Neural progenitor cell (in vitro differentiated cells): ENCODE results near the gene STX2. TPM values are rescaled to one million over a fixed set of nuclear protein-coding genes. Genes with fewer than 3 reads are reported as not detected.

ENCODE experiments used
- DNase-seq: peaks from one replicate; pipeline ENCODE4 v3.0.0-alpha.2; 2016; ENCODE audit warnings: low spot score
- H2AFZ ChIP-seq: fragments of 200-600 bp; sonication (generic); replicated peaks from 2 replicates; pipeline ENCODE4 v1.6.1; 2016; ENCODE audit warnings: antibody characterized with exemption
- H3F3A ChIP-seq: fragments of 200-600 bp; sonication (generic); 2 replicates; pipeline ENCODE4 v1.6.1; 2016; ENCODE audit warnings: antibody characterized with exemption, low read depth
- H3K27ac ChIP-seq: fragments of 200-600 bp; sonication (generic); 2 replicates; pipeline ENCODE4 v1.5.1; 2016; ENCODE audit warnings: mild to moderate bottlenecking
- H3K27me3 ChIP-seq: fragments of 200-600 bp; sonication (generic); 2 replicates; pipeline ENCODE4 v1.6.1; 2016; ENCODE audit warnings: mild to moderate bottlenecking, moderate library complexity
- H3K36me3 ChIP-seq: fragments of 200-600 bp; sonication (generic); 2 replicates; pipeline ENCODE4 v1.5.1; 2016
- H3K4me1 ChIP-seq: fragments of 200-600 bp; sonication (generic); 2 replicates; pipeline ENCODE4 v1.6.1; 2016; ENCODE audit warnings: mixed run types
- H3K4me2 ChIP-seq: fragments of 200-600 bp; sonication (generic); 2 replicates; pipeline ENCODE4 v1.6.1; 2016
- H3K4me3 ChIP-seq: fragments of 200-600 bp; sonication (generic); 2 replicates; pipeline ENCODE4 v1.5.1; 2016
- H3K79me2 ChIP-seq: fragments of 200-600 bp; sonication (generic); 2 replicates; pipeline ENCODE4 v1.6.1; 2016; ENCODE audit warnings: low read depth
- H3K9ac ChIP-seq: fragments of 200-600 bp; sonication (generic); 2 replicates; pipeline ENCODE4 v1.6.1; 2016
- H3K9me3 ChIP-seq: fragments of 200-600 bp; sonication (generic); 2 replicates; pipeline ENCODE4 v1.5.1; 2016; ENCODE audit warnings: low read depth
- H4K20me1 ChIP-seq: fragments of 200-600 bp; sonication (generic); 2 replicates; pipeline ENCODE4 v1.6.1; 2016; ENCODE audit warnings: low read depth
- H3K27ac Mint-ChIP-seq: 3 replicates; pipeline ENCODE4 v1.8.0; 2021; ENCODE audit warnings: mixed read lengths
- H3K27me3 Mint-ChIP-seq: 2 replicates; pipeline ENCODE4 v1.8.0; 2022; ENCODE audit warnings: low read depth, mild to moderate bottlenecking, inconsistent platforms, moderate library complexity, mixed read lengths; ENCODE audit not compliant: insufficient read depth
- H3K36me3 Mint-ChIP-seq: 3 replicates; pipeline ENCODE4 v1.8.0; 2021; ENCODE audit warnings: mixed read lengths
- H3K4me1 Mint-ChIP-seq: 3 replicates; pipeline ENCODE4 v1.8.0; 2021; ENCODE audit warnings: mixed read lengths
- H3K4me3 Mint-ChIP-seq: 3 replicates; pipeline ENCODE4 v1.8.0; 2021; ENCODE audit warnings: mild to moderate bottlenecking, moderate library complexity, mixed read lengths
- H3K9me3 Mint-ChIP-seq: 3 replicates; pipeline ENCODE4 v1.8.0; 2020; ENCODE audit warnings: mixed read lengths
- CTCF ChIP-seq: fragments of 200-600 bp; sonication (generic); IDR thresholded peaks from 2 replicates; pipeline ENCODE4 v1.5.1; 2017; ENCODE audit warnings: antibody characterized with exemption, mild to moderate bottlenecking
- EZH2 ChIP-seq: fragments of 200-600 bp; sonication (generic); IDR thresholded peaks from 2 replicates; pipeline ENCODE4 v1.6.1; 2017; ENCODE audit warnings: antibody characterized with exemption, mild to moderate bottlenecking, moderate library complexity
- EZH2phosphoT487 ChIP-seq: fragments of 200-600 bp; sonication (generic); IDR thresholded peaks from 2 replicates; pipeline ENCODE4 v1.6.1; 2017; ENCODE audit warnings: antibody characterized with exemption
- total RNA-seq: library from RNA; depleted of rRNA; stranded (reverse); fragments of >200 nt; gene quantifications from 2 replicates; pipeline ENCODE4 v1.2.3, GENCODE V29; 2015; ENCODE audit warnings: low replicate concordance

STX2 gene
- total RNA-seq, 1 donor from 2014 or later: 44.0 TPM

GRCh38 chr12:130778776-130779175, 60.3 kb downstream of the STX2 start:
- H3K79me2 ChIP-seq: no peaks in the 10 kb centered on the region
- no peak overlapping the region for H3K27ac ChIP-seq
- H3K4me3 ChIP-seq: no peak overlapping the region
- H3K36me3 Mint-ChIP-seq: peaks cover 13% of the 10 kb centered on the region
- TF ChIP-seq CTCF (no peak), EZH2phosphoT487 (no peak), EZH2 (no peak)
- no peaks in the 10 kb centered on the region for H3K9me3 ChIP-seq
- H3K4me3 Mint-ChIP-seq: no peak overlapping the region
- H3K4me1 ChIP-seq: no peaks in the 10 kb centered on the region
- H3F3A ChIP-seq: peaks cover 6% of the 10 kb centered on the region
- H3K4me1 Mint-ChIP-seq: peaks cover 28% of the 10 kb centered on the region
- H3K9me3 Mint-ChIP-seq: peaks cover 3% of the 10 kb centered on the region
- no peak overlapping the region for H2AFZ ChIP-seq
- no peak overlapping the region for H3K9ac ChIP-seq
- H3K27ac Mint-ChIP-seq: no peak overlapping the region
- H3K27me3 Mint-ChIP-seq: peaks cover 13% of the 10 kb centered on the region
- DNase-seq: no peak
- H3K36me3 ChIP-seq: no peaks in the 10 kb centered on the region
- H3K4me2 ChIP-seq: no peak overlapping the region
- peaks cover 10% of the 10 kb centered on the region for H4K20me1 ChIP-seq
- peaks cover 16% of the 10 kb centered on the region for H3K27me3 ChIP-seq

GRCh38 chr12:130776857-130777339, 62.2 kb downstream of the STX2 start:
- H3K9me3 ChIP-seq: no peaks in the 10 kb centered on the region
- H3K27me3 ChIP-seq: peaks cover 16% of the 10 kb centered on the region
- H3K36me3 ChIP-seq: no peaks in the 10 kb centered on the region
- H3F3A ChIP-seq: peaks cover 6% of the 10 kb centered on the region
- DNase-seq: no peak
- peaks cover 3% of the 10 kb centered on the region for H3K36me3 Mint-ChIP-seq
- H3K9ac ChIP-seq: no peak overlapping the region
- no peak overlapping the region for H3K27ac ChIP-seq
- peak overlapping the region; percentile 39 for H3K27ac Mint-ChIP-seq
- no peak overlapping the region for H2AFZ ChIP-seq
- H3K4me3 ChIP-seq: no peak overlapping the region
- H3K4me1 ChIP-seq: no peaks in the 10 kb centered on the region
- no peaks in the 10 kb centered on the region for H3K79me2 ChIP-seq
- H3K9me3 Mint-ChIP-seq: no peaks in the 10 kb centered on the region
- H3K27me3 Mint-ChIP-seq: peaks cover 15% of the 10 kb centered on the region
- peaks cover 10% of the 10 kb centered on the region for H4K20me1 ChIP-seq
- TF ChIP-seq CTCF: no peak
- TF ChIP-seq EZH2phosphoT487: no peak
- TF ChIP-seq EZH2: no peak
- peaks cover 27% of the 10 kb centered on the region for H3K4me1 Mint-ChIP-seq
- peak overlapping the region; percentile 82 for H3K4me3 Mint-ChIP-seq
- peak overlapping the region; percentile 83 for H3K4me2 ChIP-seq

- peaks cover 27% of the 10 kb centered on the region for H3K4me1 Mint-ChIP-seq
- peak overlapping the region; percentile 41 for H3K4me3 ChIP-seq
- no peaks in the 10 kb centered on the region for H3K4me1 ChIP-seq
- peaks cover 6% of the 10 kb centered on the region for H3F3A ChIP-seq
- H3K27me3 Mint-ChIP-seq: peaks cover 15% of the 10 kb centered on the region
- peak overlapping the region; percentile 39 for H3K27ac Mint-ChIP-seq
- H3K9me3 ChIP-seq: no peaks in the 10 kb centered on the region
- H3K79me2 ChIP-seq: no peaks in the 10 kb centered on the region
- peak overlapping the region; percentile 83 for H3K4me2 ChIP-seq
- H3K27ac ChIP-seq: no peak overlapping the region
- peaks cover 3% of the 10 kb centered on the region for H3K36me3 Mint-ChIP-seq
- H3K4me3 Mint-ChIP-seq: peak overlapping the region; percentile 82
- H3K27me3 ChIP-seq: peaks cover 16% of the 10 kb centered on the region
- DNase-seq: peak; percentile 87
- H4K20me1 ChIP-seq: peaks cover 10% of the 10 kb centered on the region
- H3K9ac ChIP-seq: no peak overlapping the region
- TF ChIP-seq EZH2phosphoT487: no peak
- TF ChIP-seq EZH2: no peak
- TF ChIP-seq CTCF: no peak
- H2AFZ ChIP-seq: peak overlapping the region; percentile 74
- H3K9me3 Mint-ChIP-seq: no peaks in the 10 kb centered on the region
- no peaks in the 10 kb centered on the region for H3K36me3 ChIP-seq
Observed at GRCh38 chr12:130775953-130776856, 62.8 kb downstream of the STX2 start.
